MM.1S (cell line): Measurements from ENCODE around the gene EXOC3L4.

ENCODE experiments used
- DNase-seq: peaks from one replicate; pipeline ENCODE4 v3.0.0-alpha.2; 2015
- H2AFZ ChIP-seq: fragments of 300-600 bp; sonication (generic); 2 replicates; pipeline ENCODE4 v1.6.0; 2016; ENCODE audit warnings: antibody characterized with exemption, low read length
- H3F3A ChIP-seq: fragments of 300-600 bp; sonication (generic); 2 replicates; pipeline ENCODE4 v1.6.1; 2016; ENCODE audit warnings: mild to moderate bottlenecking, antibody characterized with exemption, low read length, moderate library complexity, mixed read lengths; ENCODE audit not compliant: insufficient read depth
- H3K27ac ChIP-seq: fragments of 300-600 bp; sonication (generic); 2 replicates; pipeline ENCODE4 v1.5.1; 2016; ENCODE audit warnings: mild to moderate bottlenecking, low read length
- H3K27me3 ChIP-seq: fragments of 300-600 bp; sonication (generic); replicated peaks from 2 replicates; pipeline ENCODE4 v1.6.0; 2016; ENCODE audit warnings: low read length; ENCODE audit not compliant: insufficient read depth
- H3K36me3 ChIP-seq: fragments of 300-600 bp; sonication (generic); replicated peaks from 2 replicates; pipeline ENCODE4 v1.6.1; 2016; ENCODE audit warnings: mild to moderate bottlenecking, low read length, mixed read lengths; ENCODE audit not compliant: insufficient read depth
- H3K4me1 ChIP-seq: fragments of 300-600 bp; sonication (generic); 2 replicates; pipeline ENCODE4 v1.6.1; 2016; ENCODE audit warnings: low read length, mixed read lengths
- H3K4me2 ChIP-seq: fragments of 300-600 bp; sonication (generic); 2 replicates; pipeline ENCODE4 v1.6.0; 2016; ENCODE audit warnings: low read depth, low read length
- H3K4me3 ChIP-seq: fragments of 300-600 bp; sonication (generic); 2 replicates; pipeline ENCODE4 v1.5.1; 2016; ENCODE audit warnings: low read length, mixed read lengths
- H3K79me2 ChIP-seq: fragments of 300-600 bp; sonication (generic); 2 replicates; pipeline ENCODE4 v1.6.1; 2016; ENCODE audit warnings: mixed run types, low read length, mixed read lengths
- H3K9ac ChIP-seq: fragments of 300-600 bp; sonication (generic); 2 replicates; pipeline ENCODE4 v1.6.1; 2016; ENCODE audit warnings: low read length, mixed read lengths
- H3K9me2 ChIP-seq: fragments of 300-600 bp; sonication (generic); replicated peaks from 2 replicates; pipeline ENCODE4 v1.6.1; 2016; ENCODE audit warnings: mild to moderate bottlenecking, low read length, mixed read lengths; ENCODE audit not compliant: insufficient read depth
- H3K9me3 ChIP-seq: fragments of 300-600 bp; sonication (generic); replicated peaks from 2 replicates; pipeline ENCODE4 v1.6.1; 2016; ENCODE audit warnings: mild to moderate bottlenecking, low read length, mixed read lengths; ENCODE audit not compliant: insufficient read depth
- H4K20me1 ChIP-seq: fragments of 300-600 bp; sonication (generic); 2 replicates; pipeline ENCODE4 v1.6.1; 2016; ENCODE audit warnings: mild to moderate bottlenecking, low read length, moderate library complexity, mixed read lengths; ENCODE audit not compliant: insufficient read depth
- CTCF ChIP-seq: fragments of 300-600 bp; sonication (generic); IDR thresholded peaks from 2 replicates; pipeline ENCODE4 v1.5.1; 2016; ENCODE audit warnings: antibody characterized with exemption, low read length, mixed read lengths
- EZH2 ChIP-seq: fragments of 300-600 bp; sonication (generic); optimal IDR thresholded peaks from 2 replicates; pipeline ENCODE3; 2017; ENCODE audit warnings: low read depth, mild to moderate bottlenecking, antibody characterized with exemption, low read length, mixed read lengths
- EZH2phosphoT487 ChIP-seq: fragments of 300-600 bp; sonication (generic); IDR thresholded peaks from 2 replicates; pipeline ENCODE4 v1.6.1; 2018; ENCODE audit warnings: antibody characterized with exemption, low read length

Gene EXOC3L4

GRCh38 chr14:103057028-103057371 is 37.5 kb upstream of the EXOC3L4 start:
- Histone ChIP-seq H3K4me2 (peak overlapping the region; percentile 24; the same call in 1 of the 2 replicates), H2AFZ (no peak overlapping the region), H3K4me1 (no peaks in the 10 kb centered on the region), H3K36me3 (no peaks in the 10 kb centered on the region), H3K4me3 (peak overlapping the region; percentile 60), H3K79me2 (no peaks in the 10 kb centered on the region; the same call in 1 of the 2 replicates), H3K9me3 (no peaks in the 10 kb centered on the region), H3K9ac (no peak overlapping the region), H3K27me3 (no peaks in the 10 kb centered on the region), H3F3A (no peaks in the 10 kb centered on the region), H3K27ac (no peak overlapping the region), H3K9me2 (no peaks in the 10 kb centered on the region), H4K20me1 (no peaks in the 10 kb centered on the region)
- no peak for DNase-seq
- TF ChIP-seq CTCF (no peak), EZH2 (no peak), EZH2phosphoT487 (no peak)

GRCh38 chr14:103057372-103058163 is 37.0 kb upstream of the EXOC3L4 start, which contains the start of gene CDC42BPB:
Gene CDC42BPB (minus strand): TSS chr14:103057549. CDS start chr14:103057173, 376 bp downstream.
- H3K36me3 ChIP-seq, result no peaks in the 10 kb centered on the region
- no peaks in the 10 kb centered on the region; the same call in 1 of the 2 replicates for H3K79me2 ChIP-seq
- DNase-seq, result peak; percentile 68
- TF ChIP-seq CTCF, result no peak
- no peak for TF ChIP-seq EZH2phosphoT487
- no peak for TF ChIP-seq EZH2
- H3K9me2 ChIP-seq, result no peaks in the 10 kb centered on the region
- no peaks in the 10 kb centered on the region for H4K20me1 ChIP-seq
- no peaks in the 10 kb centered on the region for H3K9me3 ChIP-seq
- H3K4me3 ChIP-seq, result peak within 1 kb of the TSS; percentile 62
- H3K27me3 ChIP-seq, result no peaks in the 10 kb centered on the region
- H3K27ac ChIP-seq, result no peak within 1 kb of the TSS
- peak within 1 kb of the TSS; percentile 73 for H3K4me2 ChIP-seq
- no peak within 1 kb of the TSS for H3K9ac ChIP-seq
- H2AFZ ChIP-seq, result peak within 1 kb of the TSS; percentile 84
- no peaks in the 10 kb centered on the region for H3F3A ChIP-seq
- no peaks in the 10 kb centered on the region for H3K4me1 ChIP-seq

GRCh38 chr14:103058164-103059055 is 36.1 kb upstream of the EXOC3L4 start:
- Histone ChIP-seq H3K27me3 (no peaks in the 10 kb centered on the region), H3K36me3 (no peaks in the 10 kb centered on the region), H3K4me1 (no peaks in the 10 kb centered on the region), H3K27ac (no peak overlapping the region), H3K79me2 (no peaks in the 10 kb centered on the region; the same call in 1 of the 2 replicates), H3K4me2 (peak overlapping the region; percentile 73), H4K20me1 (no peaks in the 10 kb centered on the region), H3F3A (no peaks in the 10 kb centered on the region), H3K9ac (no peak overlapping the region), H3K9me2 (no peaks in the 10 kb centered on the region), H2AFZ (peak overlapping the region; percentile 84), H3K9me3 (no peaks in the 10 kb centered on the region), H3K4me3 (peak overlapping the region; percentile 62)
- no peak for TF ChIP-seq CTCF
- no peak for DNase-seq
